ENCODE measurements around the gene TOX3. TPM values are rescaled to one million over a fixed set of nuclear protein-coding genes. Genes with fewer than 3 reads are reported as not detected.
A peak's percentile ranks its signal among the peaks of the same experiment; 100 is the strongest.

Gene TOX3
- total and polyA plus RNA-seq, 2 experiments from 2014 or later, result 9.8 to 15.6 TPM

DNA sequence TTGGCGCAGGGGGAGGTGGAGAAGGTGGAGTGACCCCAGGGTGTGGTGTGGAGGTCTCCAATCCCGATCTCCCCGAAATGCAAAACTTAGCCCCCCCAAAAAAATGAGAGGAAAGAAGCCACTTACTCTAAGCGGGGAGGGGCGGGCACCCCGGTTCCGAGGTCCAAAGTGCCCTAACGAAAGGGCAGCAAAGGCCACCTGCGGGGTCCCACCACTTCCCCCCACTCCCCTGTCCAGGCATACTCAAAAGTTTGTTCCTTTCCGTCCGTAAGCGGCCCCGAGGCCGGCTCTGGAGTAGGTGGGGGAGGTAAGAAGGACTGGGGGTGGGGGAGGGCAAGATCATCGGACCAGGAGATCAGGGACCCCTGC lies 1.1 kb downstream of the TOX3 start (continued):
- TF ChIP-seq, protein P1, sequence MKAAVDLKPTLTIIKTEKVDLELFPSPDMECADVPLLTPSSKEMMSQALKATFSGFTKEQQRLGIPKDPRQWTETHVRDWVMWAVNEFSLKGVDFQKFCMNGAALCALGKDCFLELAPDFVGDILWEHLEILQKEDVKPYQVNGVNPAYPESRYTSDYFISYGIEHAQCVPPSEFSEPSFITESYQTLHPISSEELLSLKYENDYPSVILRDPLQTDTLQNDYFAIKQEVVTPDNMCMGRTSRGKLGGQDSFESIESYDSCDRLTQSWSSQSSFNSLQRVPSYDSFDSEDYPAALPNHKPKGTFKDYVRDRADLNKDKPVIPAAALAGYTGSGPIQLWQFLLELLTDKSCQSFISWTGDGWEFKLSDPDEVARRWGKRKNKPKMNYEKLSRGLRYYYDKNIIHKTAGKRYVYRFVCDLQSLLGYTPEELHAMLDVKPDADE (IDR thresholded peaks at IDR 0.05), result no peak
- no peak for TF ChIP-seq NANOG (IDR thresholded peaks at IDR 0.05; ENCODE audit: borderline replicate concordance)
- TF ChIP-seq JUNB (IDR thresholded peaks at IDR 0.05; ENCODE audit: unreplicated experiment), result no peak
- TF ChIP-seq CREB1 (CRISPR knock-in tag; IDR thresholded peaks at IDR 0.05; ENCODE audit: low read depth), result no peak
- TF ChIP-seq, protein P2, sequence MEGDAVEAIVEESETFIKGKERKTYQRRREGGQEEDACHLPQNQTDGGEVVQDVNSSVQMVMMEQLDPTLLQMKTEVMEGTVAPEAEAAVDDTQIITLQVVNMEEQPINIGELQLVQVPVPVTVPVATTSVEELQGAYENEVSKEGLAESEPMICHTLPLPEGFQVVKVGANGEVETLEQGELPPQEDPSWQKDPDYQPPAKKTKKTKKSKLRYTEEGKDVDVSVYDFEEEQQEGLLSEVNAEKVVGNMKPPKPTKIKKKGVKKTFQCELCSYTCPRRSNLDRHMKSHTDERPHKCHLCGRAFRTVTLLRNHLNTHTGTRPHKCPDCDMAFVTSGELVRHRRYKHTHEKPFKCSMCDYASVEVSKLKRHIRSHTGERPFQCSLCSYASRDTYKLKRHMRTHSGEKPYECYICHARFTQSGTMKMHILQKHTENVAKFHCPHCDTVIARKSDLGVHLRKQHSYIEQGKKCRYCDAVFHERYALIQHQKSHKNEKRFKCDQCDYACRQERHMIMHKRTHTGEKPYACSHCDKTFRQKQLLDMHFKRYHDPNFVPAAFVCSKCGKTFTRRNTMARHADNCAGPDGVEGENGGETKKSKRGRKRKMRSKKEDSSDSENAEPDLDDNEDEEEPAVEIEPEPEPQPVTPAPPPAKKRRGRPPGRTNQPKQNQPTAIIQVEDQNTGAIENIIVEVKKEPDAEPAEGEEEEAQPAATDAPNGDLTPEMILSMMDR (conservative IDR thresholded peaks at IDR 0.05; ENCODE audit: low read depth in 2 of 2), result no peak
- no peak for TF ChIP-seq POLR2AphosphoS5 (IDR thresholded peaks at IDR 0.05; ENCODE audit: low read depth)
- TF ChIP-seq, protein P3, sequence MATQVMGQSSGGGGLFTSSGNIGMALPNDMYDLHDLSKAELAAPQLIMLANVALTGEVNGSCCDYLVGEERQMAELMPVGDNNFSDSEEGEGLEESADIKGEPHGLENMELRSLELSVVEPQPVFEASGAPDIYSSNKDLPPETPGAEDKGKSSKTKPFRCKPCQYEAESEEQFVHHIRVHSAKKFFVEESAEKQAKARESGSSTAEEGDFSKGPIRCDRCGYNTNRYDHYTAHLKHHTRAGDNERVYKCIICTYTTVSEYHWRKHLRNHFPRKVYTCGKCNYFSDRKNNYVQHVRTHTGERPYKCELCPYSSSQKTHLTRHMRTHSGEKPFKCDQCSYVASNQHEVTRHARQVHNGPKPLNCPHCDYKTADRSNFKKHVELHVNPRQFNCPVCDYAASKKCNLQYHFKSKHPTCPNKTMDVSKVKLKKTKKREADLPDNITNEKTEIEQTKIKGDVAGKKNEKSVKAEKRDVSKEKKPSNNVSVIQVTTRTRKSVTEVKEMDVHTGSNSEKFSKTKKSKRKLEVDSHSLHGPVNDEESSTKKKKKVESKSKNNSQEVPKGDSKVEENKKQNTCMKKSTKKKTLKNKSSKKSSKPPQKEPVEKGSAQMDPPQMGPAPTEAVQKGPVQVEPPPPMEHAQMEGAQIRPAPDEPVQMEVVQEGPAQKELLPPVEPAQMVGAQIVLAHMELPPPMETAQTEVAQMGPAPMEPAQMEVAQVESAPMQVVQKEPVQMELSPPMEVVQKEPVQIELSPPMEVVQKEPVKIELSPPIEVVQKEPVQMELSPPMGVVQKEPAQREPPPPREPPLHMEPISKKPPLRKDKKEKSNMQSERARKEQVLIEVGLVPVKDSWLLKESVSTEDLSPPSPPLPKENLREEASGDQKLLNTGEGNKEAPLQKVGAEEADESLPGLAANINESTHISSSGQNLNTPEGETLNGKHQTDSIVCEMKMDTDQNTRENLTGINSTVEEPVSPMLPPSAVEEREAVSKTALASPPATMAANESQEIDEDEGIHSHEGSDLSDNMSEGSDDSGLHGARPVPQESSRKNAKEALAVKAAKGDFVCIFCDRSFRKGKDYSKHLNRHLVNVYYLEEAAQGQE (IDR thresholded peaks at IDR 0.05; ENCODE audit: unreplicated experiment), result no peak

DNA sequence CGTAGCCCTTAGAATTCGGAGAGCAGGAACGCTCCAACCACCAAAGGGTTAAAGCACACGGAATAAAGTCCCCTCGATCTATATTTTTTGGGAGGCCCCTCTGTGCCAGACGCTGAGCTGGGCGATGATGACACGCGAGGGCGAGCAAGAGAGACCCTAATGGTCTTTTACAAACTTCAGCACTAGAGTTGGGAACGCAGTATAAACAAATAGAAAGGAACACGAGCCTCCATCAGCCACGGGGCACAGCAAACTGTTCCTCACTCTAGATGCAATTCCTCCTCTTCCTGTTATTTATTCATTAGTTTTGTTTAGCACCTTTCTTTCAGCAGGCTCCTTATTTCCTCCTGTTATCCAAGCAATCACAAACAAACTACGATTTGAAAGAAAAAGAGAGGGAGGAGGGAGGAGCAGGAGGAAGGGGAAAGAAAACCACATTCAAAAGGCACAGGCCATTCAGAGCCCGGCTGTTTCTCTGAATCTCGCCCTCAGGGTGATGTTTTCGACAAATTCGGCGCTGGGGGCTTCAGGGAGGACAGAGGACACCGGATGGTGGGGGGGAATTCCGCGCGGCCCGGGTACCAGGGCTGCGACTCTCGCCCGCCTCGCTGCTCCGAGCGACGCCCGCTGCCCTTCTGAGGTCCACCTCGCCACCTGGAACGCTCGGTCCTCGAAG lies 1.6 kb downstream of the TOX3 start:
- Histone ChIP-seq H3K4me3 (peak overlapping the region; percentile 76), H3K27ac (ENCODE audit: low read depth) (peak overlapping the region; percentile 60; the same call in 1 of the 2 replicates), H3K4me2 (peak overlapping the region; percentile 98), H2AFZ (peak overlapping the region; percentile 45), H3K79me2 (replicated peaks; ENCODE audit: insufficient read depth) (peaks cover 58% of the 10 kb centered on the region), H3K9me2 (ENCODE audit: insufficient read depth) (0 out of 2 replicates have a peak, but pooled peaks cover 13% of the 10 kb centered on the region), H3K4me1 (ENCODE audit: insufficient read depth) (peaks cover 37% of the 10 kb centered on the region), H3K36me3 (ENCODE audit: insufficient read depth) (no peaks in the 10 kb centered on the region), H3F3A (replicated peaks; ENCODE audit: low read depth) (peaks cover 7% of the 10 kb centered on the region; the same call in 1 of the 2 replicates), H3K27me3 (ENCODE audit: insufficient read depth) (peaks cover 43% of the 10 kb centered on the region), H4K20me1 (replicated peaks; ENCODE audit: insufficient read depth) (peaks cover 6% of the 10 kb centered on the region)
- H3K27me3 Mint-ChIP-seq (ENCODE audit: insufficient read depth, low read depth, poor library complexity), result peaks cover 23% of the 10 kb centered on the region
- H3K27ac Mint-ChIP-seq, result no peak overlapping the region
- peaks cover 38% of the 10 kb centered on the region for H3K4me1 Mint-ChIP-seq
- H3K9me3 Mint-ChIP-seq, result no peaks in the 10 kb centered on the region
- TF ChIP-seq JUNB (IDR thresholded peaks at IDR 0.05; ENCODE audit: unreplicated experiment) (no peak), EZH2 (IDR thresholded peaks at IDR 0.05; ENCODE audit: low read depth, unreplicated experiment) (no peak), STAT1 (IDR thresholded peaks at IDR 0.05; ENCODE audit: unreplicated experiment) (no peak), ZNF331 (CRISPR knock-in tag; IDR thresholded peaks at IDR 0.05; ENCODE audit: low read depth) (no peak), CREB1 (CRISPR knock-in tag; IDR thresholded peaks at IDR 0.05; ENCODE audit: low read depth) (no peak), NANOG (IDR thresholded peaks at IDR 0.05; ENCODE audit: borderline replicate concordance) (no peak)
- TF ChIP-seq, protein P4, sequence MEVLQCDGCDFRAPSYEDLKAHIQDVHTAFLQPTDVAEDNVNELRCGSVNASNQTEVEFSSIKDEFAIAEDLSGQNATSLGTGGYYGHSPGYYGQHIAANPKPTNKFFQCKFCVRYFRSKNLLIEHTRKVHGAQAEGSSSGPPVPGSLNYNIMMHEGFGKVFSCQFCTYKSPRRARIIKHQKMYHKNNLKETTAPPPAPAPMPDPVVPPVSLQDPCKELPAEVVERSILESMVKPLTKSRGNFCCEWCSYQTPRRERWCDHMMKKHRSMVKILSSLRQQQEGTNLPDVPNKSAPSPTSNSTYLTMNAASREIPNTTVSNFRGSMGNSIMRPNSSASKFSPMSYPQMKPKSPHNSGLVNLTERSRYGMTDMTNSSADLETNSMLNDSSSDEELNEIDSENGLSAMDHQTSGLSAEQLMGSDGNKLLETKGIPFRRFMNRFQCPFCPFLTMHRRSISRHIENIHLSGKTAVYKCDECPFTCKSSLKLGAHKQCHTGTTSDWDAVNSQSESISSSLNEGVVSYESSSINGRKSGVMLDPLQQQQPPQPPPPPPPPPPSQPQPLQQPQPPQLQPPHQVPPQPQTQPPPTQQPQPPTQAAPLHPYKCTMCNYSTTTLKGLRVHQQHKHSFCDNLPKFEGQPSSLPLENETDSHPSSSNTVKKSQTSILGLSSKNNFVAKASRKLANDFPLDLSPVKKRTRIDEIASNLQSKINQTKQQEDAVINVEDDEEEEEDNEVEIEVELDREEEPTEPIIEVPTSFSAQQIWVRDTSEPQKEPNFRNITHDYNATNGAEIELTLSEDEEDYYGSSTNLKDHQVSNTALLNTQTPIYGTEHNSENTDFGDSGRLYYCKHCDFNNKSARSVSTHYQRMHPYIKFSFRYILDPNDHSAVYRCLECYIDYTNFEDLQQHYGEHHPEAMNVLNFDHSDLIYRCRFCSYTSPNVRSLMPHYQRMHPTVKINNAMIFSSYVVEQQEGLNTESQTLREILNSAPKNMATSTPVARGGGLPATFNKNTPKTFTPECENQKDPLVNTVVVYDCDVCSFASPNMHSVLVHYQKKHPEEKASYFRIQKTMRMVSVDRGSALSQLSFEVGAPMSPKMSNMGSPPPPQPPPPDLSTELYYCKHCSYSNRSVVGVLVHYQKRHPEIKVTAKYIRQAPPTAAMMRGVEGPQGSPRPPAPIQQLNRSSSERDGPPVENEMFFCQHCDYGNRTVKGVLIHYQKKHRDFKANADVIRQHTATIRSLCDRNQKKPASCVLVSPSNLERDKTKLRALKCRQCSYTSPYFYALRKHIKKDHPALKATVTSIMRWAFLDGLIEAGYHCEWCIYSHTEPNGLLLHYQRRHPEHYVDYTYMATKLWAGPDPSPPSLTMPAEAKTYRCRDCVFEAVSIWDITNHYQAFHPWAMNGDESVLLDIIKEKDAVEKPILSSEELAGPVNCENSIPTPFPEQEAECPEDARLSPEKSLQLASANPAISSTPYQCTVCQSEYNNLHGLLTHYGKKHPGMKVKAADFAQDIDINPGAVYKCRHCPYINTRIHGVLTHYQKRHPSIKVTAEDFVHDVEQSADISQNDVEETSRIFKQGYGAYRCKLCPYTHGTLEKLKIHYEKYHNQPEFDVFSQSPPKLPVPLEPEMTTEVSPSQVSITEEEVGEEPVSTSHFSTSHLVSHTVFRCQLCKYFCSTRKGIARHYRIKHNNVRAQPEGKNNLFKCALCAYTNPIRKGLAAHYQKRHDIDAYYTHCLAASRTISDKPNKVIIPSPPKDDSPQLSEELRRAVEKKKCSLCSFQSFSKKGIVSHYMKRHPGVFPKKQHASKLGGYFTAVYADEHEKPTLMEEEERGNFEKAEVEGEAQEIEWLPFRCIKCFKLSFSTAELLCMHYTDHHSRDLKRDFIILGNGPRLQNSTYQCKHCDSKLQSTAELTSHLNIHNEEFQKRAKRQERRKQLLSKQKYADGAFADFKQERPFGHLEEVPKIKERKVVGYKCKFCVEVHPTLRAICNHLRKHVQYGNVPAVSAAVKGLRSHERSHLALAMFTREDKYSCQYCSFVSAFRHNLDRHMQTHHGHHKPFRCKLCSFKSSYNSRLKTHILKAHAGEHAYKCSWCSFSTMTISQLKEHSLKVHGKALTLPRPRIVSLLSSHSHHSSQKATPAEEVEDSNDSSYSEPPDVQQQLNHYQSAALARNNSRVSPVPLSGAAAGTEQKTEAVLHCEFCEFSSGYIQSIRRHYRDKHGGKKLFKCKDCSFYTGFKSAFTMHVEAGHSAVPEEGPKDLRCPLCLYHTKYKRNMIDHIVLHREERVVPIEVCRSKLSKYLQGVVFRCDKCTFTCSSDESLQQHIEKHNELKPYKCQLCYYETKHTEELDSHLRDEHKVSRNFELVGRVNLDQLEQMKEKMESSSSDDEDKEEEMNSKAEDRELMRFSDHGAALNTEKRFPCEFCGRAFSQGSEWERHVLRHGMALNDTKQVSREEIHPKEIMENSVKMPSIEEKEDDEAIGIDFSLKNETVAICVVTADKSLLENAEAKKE (CRISPR knock-in tag; IDR thresholded peaks at IDR 0.05), result no peak
- ATAC-seq (peak; percentile 9), DNase-seq (ENCODE audit: low spot score) (peak; percentile 66)
- H3K4me3 Mint-ChIP-seq, result peak overlapping the region; percentile 92
- peaks cover 8% of the 10 kb centered on the region; the same call in 2 of the 3 replicates for H3K36me3 Mint-ChIP-seq (ENCODE audit: low read depth)
